Stimulated activated CD8-positive, alpha-beta memory T cell treated with anti-CD3 and anti-CD28 coated beads, Interleukin-2, amount 100 ng/mL, for 48 hours (primary cell): ENCODE measurements around the gene ELMOD3.
"Not testable (repeated sequence)": the region's sequence is repeated elsewhere in the genome, so short reads cannot be mapped to it uniquely, and the experiment has no call there.

Experiments
- DNase-seq, 2 donors: peaks; one replicate each; pipeline ENCODE4 v3.0.0-alpha.2; 2020; ENCODE audit warnings: low read depth in 2 of 2

Gene ELMOD3

GRCh38 chr2:85401464-85401805, 46.9 kb downstream of the ELMOD3 start:
- no peak for DNase-seq

GRCh38 chr2:85401844-85402243, 47.3 kb downstream of the ELMOD3 start:
- DNase-seq = no peak

- DNase-seq = peak; percentile 50 to 62
These were observed 50.9 kb downstream of the ELMOD3 start for GRCh38 chr2:85405201-85406059.

GRCh38 chr2:85409845-85410583, 55.4 kb downstream of the ELMOD3 start, which contains the start of gene CAPG:
Gene CAPG, minus strand, starts transcription at chr2:85410366. Its CDS starts 8,221 bp downstream, at chr2:85402145.
- peak; percentile 22 to 34 for DNase-seq

- DNase-seq = no peak
These were observed 56.2 kb downstream of the ELMOD3 start for GRCh38 chr2:85410584-85411404.

- DNase-seq = no peak
These were observed 56.8 kb downstream of the ELMOD3 start for GRCh38 chr2:85411405-85411748.

GRCh38 chr2:85413592-85414420, 59.2 kb downstream of the ELMOD3 start:
- DNase-seq = peak in 1 of 2 donors; percentile 54

GRCh38 chr2:85414421-85414759, 59.8 kb downstream of the ELMOD3 start:
- not testable (repeated sequence) for DNase-seq

- DNase-seq = no peak
These were observed 60.4 kb downstream of the ELMOD3 start for GRCh38 chr2:85414761-85415553.

- DNase-seq = no peak
These were observed 61.5 kb downstream of the ELMOD3 start for GRCh38 chr2:85415980-85416650.

GRCh38 chr2:85418132-85419008, 63.8 kb downstream of the ELMOD3 start, which contains the start of gene SH2D6:
Gene SH2D6, plus strand, starts transcription at chr2:85418714. Its CDS starts 10,752 bp downstream, at chr2:85429466.
- peak; percentile 77 to 80 for DNase-seq

- no peak for DNase-seq
These were observed 64.6 kb downstream of the ELMOD3 start for GRCh38 chr2:85419009-85419675.

GRCh38 chr2:85420536-85421259, 66.1 kb downstream of the ELMOD3 start:
- peak; percentile 79 to 92 for DNase-seq

- no peak for DNase-seq
These were observed 66.9 kb downstream of the ELMOD3 start for GRCh38 chr2:85421260-85422071.

- DNase-seq = no peak
These were observed 67.5 kb downstream of the ELMOD3 start for GRCh38 chr2:85422072-85422457.

- DNase-seq = no peak
These were observed 69.0 kb downstream of the ELMOD3 start for GRCh38 chr2:85423525-85423924.

- DNase-seq = no peak
These were observed 71.0 kb downstream of the ELMOD3 start for GRCh38 chr2:85425588-85425987.
